ENCODE measurements around the gene NELFA.

DNA sequence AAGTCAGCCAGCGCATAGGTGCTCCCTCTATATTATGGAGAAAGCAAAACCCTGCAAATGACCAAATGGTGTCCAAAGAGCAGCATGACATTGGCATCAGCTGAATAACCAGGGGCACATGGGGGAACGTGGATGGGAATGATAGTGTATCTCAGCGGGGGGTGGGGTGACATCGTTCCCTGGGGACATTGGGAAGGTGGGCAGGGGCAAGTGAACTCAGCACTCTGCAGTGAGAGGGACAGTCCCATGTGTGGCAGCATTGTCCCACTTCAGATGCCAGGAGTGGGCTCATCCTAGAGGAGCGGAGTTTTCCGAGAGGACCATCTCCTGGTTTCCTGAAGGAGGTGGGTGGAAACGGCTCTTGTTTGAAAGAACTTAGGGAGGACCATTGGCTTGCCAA is 64.8 kb downstream of the NELFA start:
- TF ChIP-seq POLR2A (IDR thresholded peaks at IDR 0.05; ENCODE audit: low read depth, low read length) (no peak), POLR2AphosphoS5 (IDR thresholded peaks at IDR 0.05; ENCODE audit: low read depth, low read length) (no peak), TAF1 (IDR thresholded peaks at IDR 0.05; ENCODE audit: borderline replicate concordance, low read depth, low read length) (no peak)
